Measurements from ENCODE around the gene C16orf46.

DNA sequence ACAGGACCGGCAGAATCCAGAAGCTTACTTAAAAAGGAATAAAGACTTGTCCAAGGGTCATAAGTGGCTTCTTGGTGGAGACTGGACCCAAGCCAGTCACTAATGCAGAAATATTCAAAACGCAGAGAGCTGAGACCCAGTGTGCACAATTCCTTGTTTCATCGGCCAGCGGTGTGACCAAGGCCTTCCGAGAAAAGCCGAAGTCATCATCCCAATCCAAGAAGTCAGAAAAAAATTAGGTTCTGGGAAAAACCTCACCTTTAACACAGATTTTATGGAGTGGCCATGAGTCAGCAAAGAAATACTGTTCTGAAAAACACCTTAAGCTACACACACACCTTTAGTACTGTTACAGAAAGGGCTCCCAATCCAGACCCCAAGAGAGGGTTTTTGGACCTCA, 20.2 kb upstream of the C16orf46 start:
- TF ChIP-seq, protein P1, sequence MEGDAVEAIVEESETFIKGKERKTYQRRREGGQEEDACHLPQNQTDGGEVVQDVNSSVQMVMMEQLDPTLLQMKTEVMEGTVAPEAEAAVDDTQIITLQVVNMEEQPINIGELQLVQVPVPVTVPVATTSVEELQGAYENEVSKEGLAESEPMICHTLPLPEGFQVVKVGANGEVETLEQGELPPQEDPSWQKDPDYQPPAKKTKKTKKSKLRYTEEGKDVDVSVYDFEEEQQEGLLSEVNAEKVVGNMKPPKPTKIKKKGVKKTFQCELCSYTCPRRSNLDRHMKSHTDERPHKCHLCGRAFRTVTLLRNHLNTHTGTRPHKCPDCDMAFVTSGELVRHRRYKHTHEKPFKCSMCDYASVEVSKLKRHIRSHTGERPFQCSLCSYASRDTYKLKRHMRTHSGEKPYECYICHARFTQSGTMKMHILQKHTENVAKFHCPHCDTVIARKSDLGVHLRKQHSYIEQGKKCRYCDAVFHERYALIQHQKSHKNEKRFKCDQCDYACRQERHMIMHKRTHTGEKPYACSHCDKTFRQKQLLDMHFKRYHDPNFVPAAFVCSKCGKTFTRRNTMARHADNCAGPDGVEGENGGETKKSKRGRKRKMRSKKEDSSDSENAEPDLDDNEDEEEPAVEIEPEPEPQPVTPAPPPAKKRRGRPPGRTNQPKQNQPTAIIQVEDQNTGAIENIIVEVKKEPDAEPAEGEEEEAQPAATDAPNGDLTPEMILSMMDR (IDR thresholded peaks at IDR 0.05; ENCODE audit: low read depth, low read length, poor library complexity, severe bottlenecking), result no peak
- no peak for TF ChIP-seq EZH2phosphoT487 (IDR thresholded peaks at IDR 0.05; ENCODE audit: borderline replicate concordance, low read length)

All from DOHH2 (cell line).